GM19099 (cell line): Measurements from ENCODE around the gene ZDHHC1.

Source experiments
- POLR2A ChIP-seq: IDR thresholded peaks from 3 replicates; pipeline ENCODE4 v1.6.1; 2011; ENCODE audit warnings: low read depth; ENCODE audit not compliant: insufficient read length; ENCODE audit errors: extremely low read depth

ZDHHC1 gene

GRCh38 chr16:67356396-67356795 lies 59.9 kb downstream of the ZDHHC1 start:
- TF ChIP-seq POLR2A, result no peak

GRCh38 chr16:67350324-67350723 lies 66.0 kb downstream of the ZDHHC1 start:
- TF ChIP-seq POLR2A, result no peak

- no peak for TF ChIP-seq POLR2A
Measured at GRCh38 chr16:67349172-67349571, 67.1 kb downstream of the ZDHHC1 start.

GRCh38 chr16:67346341-67346740 lies 69.9 kb downstream of the ZDHHC1 start:
- TF ChIP-seq POLR2A, result no peak

GRCh38 chr16:67345401-67345800 lies 70.9 kb downstream of the ZDHHC1 start:
- TF ChIP-seq POLR2A, result no peak
